ENCODE measurements around the gene PAM. TPM values are rescaled to one million over a fixed set of nuclear protein-coding genes. Genes with fewer than 3 reads are reported as not detected.

Gene PAM
- total and polyA plus RNA-seq, 2 donors from 2014 or later, result 158 to 293 TPM

DNA sequence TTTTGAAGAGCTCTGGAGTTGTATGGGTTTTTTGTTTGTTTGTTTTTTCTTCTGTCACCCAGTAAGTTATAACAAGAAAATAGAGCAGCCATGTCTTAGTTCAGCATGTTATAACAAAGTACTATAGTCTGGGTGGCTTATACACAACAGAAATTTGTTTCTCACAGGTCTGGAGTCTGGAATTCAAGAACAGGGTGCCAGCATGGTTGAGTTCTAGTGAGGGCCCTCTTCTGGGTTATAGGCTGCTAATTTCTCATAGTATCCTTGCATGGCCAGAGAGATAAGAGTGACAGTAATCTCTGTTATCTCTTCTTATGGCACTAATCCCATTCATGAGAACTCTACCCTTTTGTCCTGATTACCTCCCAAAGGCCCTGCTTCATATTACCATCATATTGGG, 250.2 kb downstream of the PAM start:
- Histone ChIP-seq H3K27ac (ENCODE audit: low read depth in 2 of 2, low read length in 2 of 2) (no peak overlapping the region), H3K4me3 (ENCODE audit: low read length in 3 of 3) (no peak overlapping the region), H3K27me3 (ENCODE audit: control insufficient read depth, insufficient read depth, low read length) (no peaks in the 10 kb centered on the region), H3K9me3 (ENCODE audit: control insufficient read depth in 2 of 3, insufficient read depth in 1 of 3, low read length in 3 of 3) (no peaks in the 10 kb centered on the region), H3K9ac (ENCODE audit: low read length in 3 of 3) (no peak overlapping the region), H3K36me3 (ENCODE audit: control insufficient read depth in 2 of 3, insufficient read depth in 3 of 3, low read length in 3 of 3) (peaks cover 0 to 7% (median 0%) of the 10 kb centered on the region in 3 donors), H3K4me1 (ENCODE audit: control insufficient read depth in 2 of 3, insufficient read depth in 2 of 3, low read depth in 1 of 3, low read length in 3 of 3) (no peaks in the 10 kb centered on the region)
- FAIRE-seq (no peak), DNase-seq (no peak)
- TF ChIP-seq CTCF (IDR thresholded peaks at IDR 0.05; ENCODE audit: borderline replicate concordance, extremely low read depth, insufficient read depth), result no peak
- intact Hi-C loops (cut with DNase I), result no loop called here

DNA sequence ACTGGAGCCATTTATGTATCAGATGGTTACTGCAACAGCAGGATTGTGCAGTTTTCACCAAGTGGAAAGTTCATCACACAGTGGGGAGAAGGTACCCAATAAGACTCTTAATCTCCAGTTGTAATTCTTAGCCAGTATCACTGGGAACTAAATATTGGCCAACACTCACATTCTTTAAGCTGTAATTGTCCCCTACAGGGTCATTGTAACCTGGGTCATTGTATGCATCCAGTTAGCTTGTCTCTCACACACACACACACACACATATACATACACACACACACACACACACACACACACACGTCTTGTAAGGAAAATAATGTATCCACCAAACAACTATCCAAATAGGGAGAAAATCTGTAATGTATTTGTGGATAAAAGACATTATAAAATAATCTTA, 251.8 kb downstream of the PAM start:
- FAIRE-seq (no peak), DNase-seq (no peak)
- H3K9me3 ChIP-seq (ENCODE audit: control insufficient read depth in 2 of 3, insufficient read depth in 1 of 3, low read length in 3 of 3), result no peaks in the 10 kb centered on the region
- no peak for TF ChIP-seq CTCF (IDR thresholded peaks at IDR 0.05; ENCODE audit: borderline replicate concordance, extremely low read depth, insufficient read depth)
- intact Hi-C loops (cut with DNase I), result no loop called here
- H3K9ac ChIP-seq (ENCODE audit: low read length in 3 of 3), result no peak overlapping the region
- H3K4me3 ChIP-seq (ENCODE audit: low read length in 3 of 3), result no peak overlapping the region
- H3K4me1 ChIP-seq (ENCODE audit: control insufficient read depth in 2 of 3, insufficient read depth in 2 of 3, low read depth in 1 of 3, low read length in 3 of 3), result no peaks in the 10 kb centered on the region
- no peaks in the 10 kb centered on the region for H3K27me3 ChIP-seq (ENCODE audit: control insufficient read depth, insufficient read depth, low read length)
- peaks cover 0 to 7% (median 0%) of the 10 kb centered on the region in 3 donors for H3K36me3 ChIP-seq (ENCODE audit: control insufficient read depth in 2 of 3, insufficient read depth in 3 of 3, low read length in 3 of 3)
- H3K27ac ChIP-seq (ENCODE audit: low read depth in 2 of 2, low read length in 2 of 2), result no peak overlapping the region

DNA sequence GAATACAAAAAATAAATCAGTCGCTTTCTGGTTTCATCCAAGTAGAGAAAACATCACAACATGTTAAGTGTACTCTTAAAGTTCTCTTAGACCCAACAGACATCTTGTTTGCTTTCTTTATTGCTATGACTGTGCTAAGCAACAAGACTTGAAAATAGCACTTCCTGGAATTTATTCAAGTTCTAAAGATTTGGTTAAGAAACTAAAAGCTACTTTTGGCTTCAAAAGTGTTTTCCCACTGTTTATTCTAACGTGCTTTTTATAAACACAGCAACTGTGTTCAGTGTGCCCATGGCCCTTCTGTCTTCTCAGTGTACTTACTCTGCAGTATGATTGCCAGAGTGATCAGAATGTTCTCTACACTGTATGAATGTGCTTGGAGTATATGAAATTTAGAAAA, 255.1 kb downstream of the PAM start:
- H3K4me1 ChIP-seq (ENCODE audit: control insufficient read depth in 2 of 3, insufficient read depth in 2 of 3, low read depth in 1 of 3, low read length in 3 of 3), result no peaks in the 10 kb centered on the region
- intact Hi-C loops (cut with DNase I), result no loop called here
- no peaks in the 10 kb centered on the region for H3K27me3 ChIP-seq (ENCODE audit: control insufficient read depth, insufficient read depth, low read length)
- H3K4me3 ChIP-seq (ENCODE audit: low read length in 3 of 3), result no peak overlapping the region
- no peak overlapping the region for H3K27ac ChIP-seq (ENCODE audit: low read depth in 2 of 2, low read length in 2 of 2)
- FAIRE-seq (no peak), DNase-seq (no peak)
- no peak overlapping the region for H3K9ac ChIP-seq (ENCODE audit: low read length in 3 of 3)
- peaks cover 0 to 7% (median 0%) of the 10 kb centered on the region in 3 donors for H3K36me3 ChIP-seq (ENCODE audit: control insufficient read depth in 2 of 3, insufficient read depth in 3 of 3, low read length in 3 of 3)
- no peak for TF ChIP-seq CTCF (IDR thresholded peaks at IDR 0.05; ENCODE audit: borderline replicate concordance, extremely low read depth, insufficient read depth)
- H3K9me3 ChIP-seq (ENCODE audit: control insufficient read depth in 2 of 3, insufficient read depth in 1 of 3, low read length in 3 of 3), result no peaks in the 10 kb centered on the region

- FAIRE-seq, result no peak
- intact Hi-C loops (cut with DNase I), result no loop called here
Observed at GRCh38 chr5:103013933-103014552, 258.9 kb downstream of the PAM start.

More at GRCh38 chr5:103013933-103014552, 258.9 kb downstream of the PAM start:
- Histone ChIP-seq H3K4me1 (ENCODE audit: control insufficient read depth in 2 of 3, insufficient read depth in 2 of 3, low read depth in 1 of 3, low read length in 3 of 3) (no peaks in the 10 kb centered on the region), H3K36me3 (ENCODE audit: control insufficient read depth in 2 of 3, insufficient read depth in 3 of 3, low read length in 3 of 3) (peaks cover 0 to 8% (median 0%) of the 10 kb centered on the region in 3 donors), H3K4me3 (ENCODE audit: low read length in 3 of 3) (no peak overlapping the region), H3K27me3 (ENCODE audit: control insufficient read depth, insufficient read depth, low read length) (no peaks in the 10 kb centered on the region), H3K9me3 (ENCODE audit: control insufficient read depth in 2 of 3, insufficient read depth in 1 of 3, low read length in 3 of 3) (no peaks in the 10 kb centered on the region), H3K9ac (ENCODE audit: low read length in 3 of 3) (no peak overlapping the region), H3K27ac (ENCODE audit: low read depth in 2 of 2, low read length in 2 of 2) (no peak overlapping the region)
- no peak for DNase-seq
- no peak for TF ChIP-seq CTCF (IDR thresholded peaks at IDR 0.05; ENCODE audit: borderline replicate concordance, extremely low read depth, insufficient read depth)

All from kidney (tissue), 14 donors.